GM19023 (cell line): ENCODE measurements around the gene FOXN3.

Experiments used
- ATAC-seq: cut with Tn5 transposase; IDR thresholded peaks from one replicate; pipeline ENCODE4 v1.9.1; 2021; ENCODE audit warnings: mild to moderate bottlenecking, moderate library complexity; ENCODE audit not compliant: unreplicated experiment

Gene FOXN3

GRCh38 chr14:89240414-89240813 is 176.6 kb downstream of the FOXN3 start:
- no peak for ATAC-seq

- no peak for ATAC-seq
Measured at GRCh38 chr14:89239023-89239422, 178.0 kb downstream of the FOXN3 start.

GRCh38 chr14:89237921-89238529 is 179.0 kb downstream of the FOXN3 start:
- no peak for ATAC-seq

GRCh38 chr14:89236851-89237250 is 180.2 kb downstream of the FOXN3 start:
- no peak for ATAC-seq

- ATAC-seq = no peak
Measured at GRCh38 chr14:89233184-89233583, 183.8 kb downstream of the FOXN3 start.

- ATAC-seq = no peak
Measured at GRCh38 chr14:89232265-89233070, 184.6 kb downstream of the FOXN3 start.

- ATAC-seq = no peak
Measured at GRCh38 chr14:89231426-89232113, 185.5 kb downstream of the FOXN3 start.

- ATAC-seq = no peak
Measured at GRCh38 chr14:89228921-89229639, 188.0 kb downstream of the FOXN3 start.

- ATAC-seq = no peak
Measured at GRCh38 chr14:89227496-89227836, 189.6 kb downstream of the FOXN3 start.

GRCh38 chr14:89226801-89227495 is 190.1 kb downstream of the FOXN3 start:
- ATAC-seq = no peak

GRCh38 chr14:89225607-89226006 is 191.4 kb downstream of the FOXN3 start:
- no peak for ATAC-seq

GRCh38 chr14:89221109-89221810 is 195.8 kb downstream of the FOXN3 start:
- no peak for ATAC-seq

GRCh38 chr14:89219051-89219450 is 198.0 kb downstream of the FOXN3 start:
- ATAC-seq = no peak

- ATAC-seq = no peak
Measured at GRCh38 chr14:89217891-89218290, 199.1 kb downstream of the FOXN3 start.

- no peak for ATAC-seq
Measured at GRCh38 chr14:89215531-89215930, 201.5 kb downstream of the FOXN3 start.

GRCh38 chr14:89215114-89215513 is 201.9 kb downstream of the FOXN3 start:
- no peak for ATAC-seq

- ATAC-seq = no peak
Measured at GRCh38 chr14:89214221-89214965, 202.6 kb downstream of the FOXN3 start.

GRCh38 chr14:89212386-89213235 is 204.4 kb downstream of the FOXN3 start:
- ATAC-seq = no peak

- ATAC-seq = no peak
Measured at GRCh38 chr14:89209558-89209957, 207.5 kb downstream of the FOXN3 start.
